Muscle of leg (tissue), 11 donors: ENCODE measurements around the gene GARS1. TPM values are rescaled to one million over a fixed set of nuclear protein-coding genes. Genes with fewer than 3 reads are reported as not detected.

Experiments used
- DNase-seq: peaks from one replicate; pipeline ENCODE4 v3.0.0; 2013
- H3K27ac ChIP-seq: one replicate; pipeline ENCODE4 v1.5.1; 2013; ENCODE audit warnings: mild to moderate bottlenecking, low read length, control low read depth
- H3K27me3 ChIP-seq: one replicate; pipeline ENCODE4 v1.6.1; 2013; ENCODE audit warnings: low read length; ENCODE audit not compliant: control insufficient read depth, insufficient read depth
- H3K36me3 ChIP-seq: one replicate; pipeline ENCODE4 v1.6.1; 2013; ENCODE audit warnings: low read length; ENCODE audit not compliant: control insufficient read depth, insufficient read depth
- H3K4me1 ChIP-seq: one replicate; pipeline ENCODE4 v1.6.1; 2013; ENCODE audit warnings: low read length; ENCODE audit not compliant: control insufficient read depth, insufficient read depth
- H3K4me3 ChIP-seq: one replicate; pipeline ENCODE4 v1.5.1; 2013; ENCODE audit warnings: low read length, control low read depth
- H3K9me3 ChIP-seq: replicated peaks from 2 replicates; pipeline ENCODE4 v1.6.1; 2013; ENCODE audit warnings: low read depth, low read length; ENCODE audit not compliant: control insufficient read depth
- WGBS: methylation state at CpG from one replicate; pipeline ENCODE4 v1.1.5; 2013; ENCODE audit warnings: missing lambda C conversion rate; ENCODE audit not compliant: insufficient coverage; 5-methylcytosine and 5-hydroxymethylcytosine counted together
- polyA plus RNA-seq, 8 donors: library from polyadenylated mRNA; unstranded; fragments of 120-200 nt; gene quantifications; one replicate each; pipeline versions ENCODE4 v1.2.1 to v1.2.3, GENCODE V29; 2013; ENCODE audit warnings: inconsistent platforms in 1 of 8, low replicate concordance in 1 of 8; ENCODE audit not compliant: insufficient read length in 8 of 8, insufficient read depth in 1 of 8
- total RNA-seq: library from RNA; stranded (reverse); fragments of 120-200 nt; gene quantifications from one replicate; pipeline ENCODE4 v1.2.4, GENCODE V29; 2013

The GARS1 gene
- total and polyA plus RNA-seq, 9 donors: 45.8 to 75.9 (median 64.5) TPM

DNA sequence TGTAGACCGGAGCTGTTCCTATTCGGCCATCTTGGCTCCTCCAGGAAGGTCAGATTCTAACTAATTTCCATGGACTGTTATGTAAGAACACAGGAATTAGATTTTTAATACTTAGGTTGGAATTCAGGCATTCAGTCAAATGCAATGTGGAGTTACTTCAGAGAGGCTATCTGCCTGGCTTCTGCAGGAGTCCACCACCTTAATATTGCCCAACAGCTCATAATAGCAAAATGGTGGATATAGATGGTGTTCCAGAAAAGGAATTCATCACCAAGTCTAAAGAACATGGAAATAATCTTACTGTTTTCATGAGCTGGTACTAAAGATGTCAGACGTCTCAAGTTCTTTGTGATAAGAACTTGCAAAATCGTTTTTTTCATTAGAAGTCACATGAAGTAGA lies 48.1 kb downstream of the GARS1 start:
- Histone ChIP-seq H3K9me3 (no peaks in the 10 kb centered on the region), H3K4me3 (no peak overlapping the region), H3K27me3 (no peaks in the 10 kb centered on the region), H3K36me3 (peaks cover 11% of the 10 kb centered on the region), H3K27ac (no peak overlapping the region), H3K4me1 (no peaks in the 10 kb centered on the region)
- WGBS: no CpG with 5 or more reads among the region's 4 CpGs
- no peak for DNase-seq

DNA sequence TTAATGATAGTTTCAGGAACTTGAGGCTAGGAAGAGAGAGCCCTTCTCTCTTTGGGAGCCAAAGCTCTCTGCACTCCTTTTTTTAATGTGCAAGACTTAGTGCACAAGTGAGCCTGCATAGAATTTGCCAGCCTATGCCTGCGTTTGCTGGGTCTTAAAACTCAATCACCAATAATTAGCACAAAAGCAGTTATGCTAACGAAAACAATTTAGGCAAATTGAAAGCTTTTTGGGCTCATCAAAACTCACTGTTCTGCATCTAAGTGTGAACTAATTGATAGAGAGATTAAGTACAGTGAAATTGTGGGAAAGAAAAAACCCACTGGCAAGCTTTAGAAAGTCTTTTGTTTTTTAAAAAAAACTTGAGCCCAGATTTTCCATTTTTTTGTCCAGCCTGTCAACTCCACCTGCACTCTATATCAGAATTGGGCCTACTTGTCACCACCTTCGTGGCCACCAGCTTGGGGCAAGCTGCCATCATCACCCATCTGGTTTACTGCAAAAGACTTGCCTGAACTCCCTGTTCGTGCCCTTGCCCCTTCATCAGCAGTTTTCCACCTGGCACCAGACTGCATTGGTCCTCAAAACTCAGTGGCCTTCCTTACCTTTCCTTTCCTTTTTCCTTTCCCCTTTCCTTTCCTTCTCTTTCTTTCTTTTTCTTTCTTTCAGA lies 49.7 kb downstream of the GARS1 start:
- H3K27me3 ChIP-seq: no peaks in the 10 kb centered on the region
- no peak overlapping the region for H3K4me3 ChIP-seq
- 94% methylated on average over 2 of the region's 4 CpGs for WGBS
- no peaks in the 10 kb centered on the region for H3K4me1 ChIP-seq
- peaks cover 11% of the 10 kb centered on the region for H3K36me3 ChIP-seq
- no peak overlapping the region for H3K27ac ChIP-seq
- DNase-seq: no peak
- no peaks in the 10 kb centered on the region for H3K9me3 ChIP-seq

DNA sequence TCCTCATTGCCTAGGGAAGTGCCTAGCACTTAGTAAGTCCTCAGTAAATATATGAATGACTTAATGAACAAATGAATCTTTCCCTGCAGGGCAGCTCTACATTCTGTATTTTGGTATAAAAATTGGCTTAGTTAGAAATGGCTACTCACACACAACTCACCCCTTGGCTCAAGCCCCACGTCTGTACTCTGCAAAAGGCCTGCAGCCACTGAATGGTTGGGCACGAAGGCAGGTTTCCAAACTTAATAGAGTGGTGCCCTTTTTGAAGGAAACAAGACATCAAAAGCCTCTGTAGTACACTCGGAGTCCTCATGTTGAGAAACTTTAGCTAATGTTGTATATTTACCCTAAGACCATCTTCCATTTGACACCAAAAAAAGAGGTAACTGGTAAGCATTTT lies 51.0 kb downstream of the GARS1 start:
- no peaks in the 10 kb centered on the region for H3K27me3 ChIP-seq
- no CpG with 5 or more reads among the region's 3 CpGs for WGBS
- no peak overlapping the region for H3K4me3 ChIP-seq
- H3K4me1 ChIP-seq: no peaks in the 10 kb centered on the region
- H3K36me3 ChIP-seq: peaks cover 11% of the 10 kb centered on the region
- DNase-seq: no peak
- no peak overlapping the region for H3K27ac ChIP-seq
- H3K9me3 ChIP-seq: no peaks in the 10 kb centered on the region

DNA sequence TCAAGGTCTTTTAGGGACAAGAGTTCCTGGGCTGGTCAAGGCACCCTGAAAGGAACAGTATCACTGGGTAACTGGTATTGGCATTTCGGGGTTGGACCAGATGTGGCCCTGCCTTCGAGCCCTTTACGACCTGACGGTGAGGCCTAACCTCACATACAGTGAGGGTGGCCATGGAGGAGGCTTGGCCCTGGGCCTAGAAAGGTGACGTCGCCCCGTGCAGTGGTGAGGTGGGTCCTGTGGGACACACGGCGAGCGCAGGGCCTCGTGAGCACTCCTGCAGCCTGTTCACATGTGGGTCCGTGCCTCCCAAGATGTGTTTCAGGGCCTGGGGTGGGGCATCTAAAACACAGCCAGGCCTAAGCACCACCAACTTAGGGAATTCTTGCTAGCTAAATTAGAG lies 51.5 kb downstream of the GARS1 start:
- Histone ChIP-seq H3K9me3 (no peaks in the 10 kb centered on the region), H3K4me3 (no peak overlapping the region), H3K36me3 (peaks cover 11% of the 10 kb centered on the region), H3K27ac (no peak overlapping the region), H3K4me1 (no peaks in the 10 kb centered on the region), H3K27me3 (no peaks in the 10 kb centered on the region)
- no peak for DNase-seq
- 91% methylated on average over 4 of the region's 12 CpGs for WGBS

DNA sequence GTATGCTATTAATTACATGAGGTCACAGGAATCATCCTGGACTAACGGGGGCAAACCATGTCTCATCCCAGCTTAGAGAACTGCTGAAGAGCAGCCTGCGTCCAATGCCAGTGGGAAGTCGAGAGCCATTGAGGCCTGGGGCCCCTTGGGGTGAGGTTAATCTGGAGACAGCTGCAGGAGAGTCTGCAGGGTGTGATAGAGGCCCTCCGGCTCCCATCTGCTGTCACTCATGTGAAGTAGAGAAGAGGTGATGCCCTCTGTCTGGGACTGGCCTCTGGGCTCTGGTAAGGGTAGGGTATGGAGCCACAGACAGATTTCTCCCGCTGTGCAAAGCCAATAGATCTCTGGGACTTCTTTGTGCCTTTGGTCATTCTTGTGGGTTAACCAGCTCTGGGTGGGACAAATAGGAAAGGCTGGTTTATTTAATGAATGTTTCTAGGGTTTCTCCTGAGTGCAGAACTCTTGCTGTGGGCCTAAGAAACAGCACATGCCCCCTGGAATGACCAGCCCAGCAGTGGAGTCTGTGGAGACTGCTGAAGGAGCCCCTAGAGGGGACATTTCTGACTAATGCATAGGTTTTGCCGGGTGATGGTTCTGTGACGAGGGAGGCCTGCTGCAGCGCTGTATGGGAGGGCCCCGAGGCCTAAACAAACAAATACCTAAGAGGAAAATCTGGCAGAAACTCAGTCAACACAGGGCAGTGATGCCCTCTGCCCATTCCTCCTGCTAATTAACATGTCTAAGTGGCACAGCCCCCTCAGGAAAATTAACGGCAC lies 53.1 kb downstream of the GARS1 start:
- DNase-seq: no peak
- H3K9me3 ChIP-seq: no peaks in the 10 kb centered on the region
- 62% methylated on average over 8 of the region's 10 CpGs for WGBS
- H3K27ac ChIP-seq: no peak overlapping the region
- H3K4me1 ChIP-seq: no peaks in the 10 kb centered on the region
- H3K27me3 ChIP-seq: no peaks in the 10 kb centered on the region
- H3K36me3 ChIP-seq: peaks cover 11% of the 10 kb centered on the region
- no peak overlapping the region for H3K4me3 ChIP-seq

DNA sequence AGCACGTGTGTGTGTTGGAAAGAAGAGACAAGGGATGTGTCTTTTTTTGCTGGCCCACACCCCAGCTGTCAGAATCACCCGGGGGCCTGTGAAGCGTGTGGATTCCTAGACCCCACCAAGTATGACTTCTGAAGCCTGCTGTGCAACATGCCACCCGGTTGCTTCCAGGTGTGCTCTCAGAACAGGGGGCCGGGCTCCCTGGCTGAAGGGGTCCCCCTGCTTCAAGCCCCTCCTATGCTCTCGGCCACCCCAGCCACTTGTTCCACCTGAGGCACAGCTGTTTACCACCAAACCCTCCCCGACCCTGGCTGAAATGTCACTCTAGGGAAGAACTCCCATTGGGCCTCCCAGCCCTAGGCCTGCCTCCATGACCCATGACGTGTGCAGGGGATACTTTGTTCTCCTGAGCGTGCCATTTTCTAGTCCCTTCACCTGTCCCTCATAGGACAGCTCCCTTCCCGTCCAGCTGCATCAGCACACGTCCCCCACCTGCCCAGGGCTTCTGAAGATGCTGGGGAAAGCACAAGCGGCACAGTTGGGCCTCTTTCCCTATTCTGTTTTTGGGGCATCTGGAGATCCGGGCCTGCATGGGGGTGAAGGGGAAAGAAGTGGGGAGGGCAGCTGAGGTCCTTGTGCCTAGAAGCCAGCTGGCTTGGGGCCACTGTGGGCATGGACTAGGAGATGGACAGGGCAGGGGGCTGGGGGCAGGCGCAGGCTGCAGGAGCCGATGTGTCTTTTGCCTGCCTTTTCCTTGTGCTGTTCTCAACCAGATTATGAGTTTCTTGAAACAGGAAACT lies 54.3 kb downstream of the GARS1 start:
- Histone ChIP-seq H3K36me3 (peaks cover 11% of the 10 kb centered on the region), H3K9me3 (no peaks in the 10 kb centered on the region), H3K4me3 (no peak overlapping the region), H3K27me3 (no peaks in the 10 kb centered on the region), H3K4me1 (no peaks in the 10 kb centered on the region), H3K27ac (no peak overlapping the region)
- 83% methylated on average over 13 of the region's 15 CpGs for WGBS
- DNase-seq: no peak

DNA sequence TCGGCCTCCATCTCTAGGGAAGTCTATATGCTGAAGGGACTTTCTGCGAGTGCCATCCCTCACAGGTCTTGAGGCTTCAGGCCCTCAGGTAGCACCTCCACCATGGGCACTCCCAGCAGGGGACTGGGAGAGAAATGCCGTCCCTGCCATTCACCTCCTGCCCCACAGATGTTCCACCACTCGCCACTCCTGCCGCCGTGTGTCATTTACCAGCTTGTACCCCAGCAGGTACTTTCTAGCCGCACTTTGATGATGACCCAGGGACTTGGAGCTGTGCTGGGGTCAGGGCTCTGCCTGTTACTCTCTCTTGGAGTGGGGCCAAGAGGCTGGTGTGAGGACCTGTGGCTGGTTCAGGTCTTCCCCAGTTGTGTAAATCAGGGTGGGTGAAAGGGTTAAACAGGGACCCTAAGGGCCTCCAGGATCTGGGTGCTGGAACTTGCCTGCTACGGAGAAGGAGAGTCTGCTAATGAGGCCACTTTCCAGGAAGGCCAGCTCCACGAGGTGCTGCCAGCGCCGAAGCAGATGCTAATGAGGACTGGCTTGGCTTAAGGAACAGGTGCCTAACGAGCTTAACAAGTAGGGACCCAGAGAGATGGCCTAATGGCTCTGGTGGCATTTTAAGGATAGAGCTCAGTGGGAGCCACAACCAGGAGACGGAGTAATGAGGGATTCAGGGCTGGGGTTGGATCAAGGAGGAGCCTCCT lies 55.2 kb downstream of the GARS1 start:
- DNase-seq: no peak
- H3K9me3 ChIP-seq: no peaks in the 10 kb centered on the region
- H3K27me3 ChIP-seq: no peaks in the 10 kb centered on the region
- 71% methylated on average over 12 of the region's 13 CpGs for WGBS
- peaks cover 11% of the 10 kb centered on the region for H3K36me3 ChIP-seq
- H3K4me3 ChIP-seq: no peak overlapping the region
- no peak overlapping the region for H3K27ac ChIP-seq
- no peaks in the 10 kb centered on the region for H3K4me1 ChIP-seq

DNA sequence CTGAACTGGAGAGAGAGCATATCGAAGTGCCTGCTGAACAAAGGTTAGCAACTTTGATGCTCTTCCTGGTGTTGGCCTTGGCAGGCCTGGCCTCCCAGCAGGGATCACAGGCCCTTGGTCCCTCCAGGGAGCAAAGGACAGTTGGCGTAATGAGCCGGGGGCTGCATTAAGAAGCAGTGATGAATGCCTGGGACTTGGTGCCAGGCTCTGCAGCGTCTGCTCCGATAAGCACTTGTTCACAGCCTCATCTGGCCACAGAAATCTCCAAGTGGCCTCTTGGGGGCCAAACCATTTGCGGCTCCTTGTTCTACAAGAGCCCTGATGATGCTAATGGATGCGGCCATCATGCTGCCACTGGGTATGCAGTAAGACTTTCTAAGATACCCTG lies 55.7 kb downstream of the GARS1 start:
- H3K27me3 ChIP-seq: no peaks in the 10 kb centered on the region
- H3K27ac ChIP-seq: no peak overlapping the region
- DNase-seq: no peak
- WGBS: 90% methylated on average over 3 of the region's 7 CpGs
- H3K36me3 ChIP-seq: peaks cover 6% of the 10 kb centered on the region
- H3K9me3 ChIP-seq: no peaks in the 10 kb centered on the region
- H3K4me3 ChIP-seq: no peak overlapping the region
- no peaks in the 10 kb centered on the region for H3K4me1 ChIP-seq

DNA sequence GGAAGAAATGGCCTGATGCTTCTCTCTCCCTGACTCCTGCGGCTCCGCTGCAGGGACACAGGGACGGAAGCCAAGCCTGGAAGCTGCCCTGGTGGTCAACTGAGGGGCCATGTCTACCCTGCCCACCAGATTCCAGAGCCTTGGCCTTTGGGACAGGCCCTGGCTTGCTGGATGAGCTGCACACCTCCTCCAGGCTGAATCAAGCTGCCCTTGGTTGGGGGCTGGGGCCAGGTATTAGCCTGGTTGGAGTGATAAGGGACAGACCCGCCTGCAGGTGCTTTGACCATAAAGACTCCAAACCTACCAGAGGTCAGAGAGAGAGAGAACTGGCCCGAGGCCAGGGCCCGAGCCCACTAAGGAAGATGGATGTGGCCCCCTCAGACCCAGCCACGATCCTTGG lies 57.5 kb downstream of the GARS1 start:
- WGBS: 93% methylated on average over 7 of the region's 7 CpGs

More for the DNA sequence above, 57.5 kb downstream of the GARS1 start:
- Histone ChIP-seq H3K36me3 (peaks cover 2% of the 10 kb centered on the region), H3K4me1 (no peaks in the 10 kb centered on the region), H3K4me3 (no peak overlapping the region), H3K27ac (no peak overlapping the region), H3K27me3 (no peaks in the 10 kb centered on the region), H3K9me3 (no peaks in the 10 kb centered on the region)
- no peak for DNase-seq
